Umbilical cord (tissue), 2 donors: Measurements from ENCODE around the gene GZMH. TPM values are rescaled to one million over a fixed set of nuclear protein-coding genes. Genes with fewer than 3 reads are reported as not detected.
"Not testable (repeated sequence)": the region's sequence is repeated elsewhere in the genome, so short reads cannot be mapped to it uniquely, and the experiment has no call there.

ENCODE experiments used
- DNase-seq: peaks from one replicate; pipeline ENCODE4 v3.0.0-alpha.2; 2015; ENCODE audit warnings: low spot score
- total RNA-seq: library from RNA; depleted of rRNA; stranded (reverse); fragments of >200 nt; gene quantifications from one replicate; pipeline ENCODE4 v1.2.3, GENCODE V29; 2014; ENCODE audit warnings: low replicate concordance; ENCODE audit not compliant: insufficient read depth

The GZMH gene
- total RNA-seq, 1 donor from 2014 or later: not detected

DNA sequence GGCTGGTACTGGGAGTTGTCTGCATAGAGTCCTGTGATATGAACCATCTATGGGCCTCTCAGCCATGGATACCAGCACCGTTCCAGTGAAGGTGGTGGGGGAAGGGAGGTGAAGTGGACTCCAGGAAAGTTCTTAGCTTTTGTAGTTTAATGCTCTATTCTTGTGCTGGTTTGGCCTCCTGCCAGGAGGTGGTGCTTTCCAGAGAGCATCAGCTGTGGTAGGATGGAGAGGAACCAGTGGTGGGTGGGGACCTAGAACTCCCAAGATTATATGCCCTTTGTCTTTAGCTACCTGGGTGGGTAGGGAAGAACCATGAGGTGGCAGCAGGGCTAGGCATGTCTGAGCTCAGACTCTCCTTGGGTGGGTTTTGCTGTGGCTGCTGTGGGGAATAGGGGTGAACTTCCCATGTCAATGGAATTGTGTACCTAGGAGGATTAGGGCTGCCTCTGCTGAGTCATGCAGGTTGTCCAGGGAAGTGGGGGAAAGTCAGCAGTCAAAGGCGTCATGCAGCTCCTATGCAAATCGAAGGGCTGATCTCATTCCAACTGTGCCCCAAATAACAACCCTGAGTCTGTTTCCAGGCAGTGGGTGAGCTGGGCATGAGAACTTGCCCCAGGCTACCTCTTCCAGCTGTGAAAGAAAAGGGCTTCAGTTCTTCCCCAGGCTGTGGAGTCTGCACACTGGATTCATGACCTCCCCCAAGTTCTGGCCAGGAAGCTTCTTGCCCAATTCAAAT is 14.2 kb downstream of the GZMH start:
- no peak for DNase-seq

DNA sequence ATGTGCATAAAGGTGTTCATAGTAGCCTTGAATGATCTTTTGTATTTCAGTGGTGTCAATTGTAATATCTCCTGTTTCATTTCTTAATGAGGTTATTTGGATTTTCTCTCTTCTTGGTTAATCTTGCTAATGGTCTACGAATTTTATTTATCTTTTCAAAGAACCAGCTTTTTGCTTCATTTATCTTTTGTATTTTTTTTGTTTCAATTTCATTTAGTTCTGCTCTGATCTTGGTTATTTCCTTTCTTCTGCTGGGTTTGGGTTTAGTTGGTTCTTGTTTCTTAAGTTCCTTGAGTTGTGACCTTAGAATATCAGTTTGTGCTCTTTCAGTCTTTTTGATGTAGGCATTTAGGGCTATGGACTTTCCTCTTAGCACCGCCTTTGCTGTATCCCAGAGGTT is 18.5 kb downstream of the GZMH start:
- not testable (repeated sequence) for DNase-seq

DNA sequence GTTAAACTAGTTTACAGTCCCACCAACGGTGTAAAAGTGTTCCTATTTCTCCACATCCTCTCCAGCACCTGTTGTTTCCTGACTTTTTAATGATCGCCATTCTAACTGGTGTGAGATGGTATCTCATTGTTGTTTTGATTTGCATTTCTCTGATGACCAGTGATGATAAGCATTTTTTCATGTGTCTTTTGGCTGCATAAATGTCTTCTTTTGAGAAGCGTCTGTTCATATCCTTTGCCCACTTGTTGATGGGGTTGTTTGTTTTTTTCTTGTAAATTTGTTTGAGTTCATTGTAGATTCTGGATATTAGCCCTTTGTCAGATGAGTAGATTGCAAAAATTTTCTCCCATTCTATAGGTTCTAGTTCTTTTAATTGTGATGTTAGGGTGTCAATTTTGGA is 25.1 kb downstream of the GZMH start:
- not testable (repeated sequence) for DNase-seq

DNA sequence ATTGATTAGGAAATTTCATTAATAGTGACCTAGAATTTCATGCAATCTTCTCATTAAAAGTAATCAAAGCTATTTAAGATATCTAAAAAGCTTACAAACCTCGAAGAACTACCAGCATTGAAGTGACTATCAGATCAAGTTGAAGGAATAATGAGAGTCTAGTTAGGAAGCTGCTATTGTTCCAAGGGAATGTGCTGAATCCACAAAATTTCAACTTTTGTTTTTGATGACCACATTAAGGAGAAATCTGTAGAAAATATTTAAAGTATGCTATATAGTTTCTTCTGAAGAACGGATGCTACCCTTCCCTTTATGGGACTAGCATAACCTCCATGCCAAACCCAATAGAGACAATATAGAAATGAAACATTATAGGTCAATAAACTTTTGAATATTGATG is 30.9 kb downstream of the GZMH start:
- DNase-seq: no peak

DNA sequence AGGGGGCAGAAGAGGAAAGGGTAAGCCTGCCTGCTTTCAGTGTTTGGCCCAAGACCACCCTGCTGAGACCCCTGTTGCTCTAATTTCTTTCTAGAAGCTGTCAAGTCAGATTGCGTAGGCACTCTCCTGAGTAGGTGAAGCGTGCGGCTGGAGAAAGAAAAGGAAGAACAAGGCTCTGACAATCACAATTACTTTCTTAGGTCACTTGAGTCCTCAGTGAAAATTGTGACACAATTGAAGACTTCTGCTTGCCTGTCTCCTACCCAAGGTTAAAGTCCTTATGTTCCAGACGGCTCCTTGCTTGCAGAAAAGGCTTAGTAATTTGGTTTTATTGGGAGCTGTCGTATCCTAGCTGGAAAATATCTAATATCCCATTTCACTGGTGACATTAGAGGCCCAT is 32.7 kb downstream of the GZMH start:
- DNase-seq: no peak

DNA sequence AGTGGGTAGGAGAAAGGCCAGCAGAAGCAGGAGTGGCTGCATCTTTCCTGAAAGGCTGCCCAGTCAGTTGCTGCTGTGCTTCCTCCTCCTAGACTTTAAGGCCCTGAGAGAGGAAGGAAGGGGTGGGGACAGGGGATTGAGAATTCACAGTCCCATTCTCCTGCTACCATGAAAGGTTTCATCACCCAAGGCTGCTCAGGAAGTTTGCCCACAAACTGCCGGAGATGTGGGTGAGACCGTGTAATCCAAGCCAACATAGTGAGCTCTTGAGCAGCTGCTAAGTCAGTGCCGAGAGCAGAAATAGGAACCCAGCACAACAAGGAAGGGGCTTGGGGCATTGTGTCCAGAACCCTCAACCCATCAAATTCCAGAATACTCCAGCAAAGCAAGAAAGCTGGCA is 33.3 kb downstream of the GZMH start, which contains the start of gene CTSG:
Gene CTSG, minus strand, starts transcription at position 69 of the 400 bp plus-strand sequence. Its CDS starts 27 bp downstream, at position 42.
- DNase-seq: no peak

DNA sequence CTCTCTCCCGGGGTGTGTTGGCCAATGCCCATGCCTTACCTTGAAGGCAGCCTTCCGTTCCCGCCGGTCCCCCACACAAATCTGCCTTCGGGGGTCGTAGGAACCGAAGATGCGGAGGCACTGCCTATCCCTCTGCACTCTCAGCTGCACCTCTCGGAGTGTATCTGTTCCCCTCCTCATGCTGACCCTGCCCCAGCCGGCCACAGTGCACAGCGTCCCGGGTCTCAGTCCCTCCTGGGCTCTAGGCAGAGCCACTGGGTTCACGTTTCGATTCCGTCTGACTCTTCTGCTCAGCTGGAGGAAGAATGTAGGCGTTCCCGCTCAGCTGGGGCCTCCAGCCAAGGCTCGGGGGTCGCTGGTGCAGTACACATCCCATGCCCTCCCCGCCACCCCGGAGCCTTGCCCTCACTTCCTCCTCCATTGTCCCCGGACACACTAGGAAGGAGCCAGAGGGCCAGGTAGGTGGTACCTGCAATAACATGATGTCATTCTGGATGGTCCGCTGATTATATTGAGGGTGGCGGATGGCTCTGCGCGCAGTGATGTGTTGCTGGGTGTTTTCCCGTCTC is 35.2 kb downstream of the GZMH start:
- DNase-seq: no peak

DNA sequence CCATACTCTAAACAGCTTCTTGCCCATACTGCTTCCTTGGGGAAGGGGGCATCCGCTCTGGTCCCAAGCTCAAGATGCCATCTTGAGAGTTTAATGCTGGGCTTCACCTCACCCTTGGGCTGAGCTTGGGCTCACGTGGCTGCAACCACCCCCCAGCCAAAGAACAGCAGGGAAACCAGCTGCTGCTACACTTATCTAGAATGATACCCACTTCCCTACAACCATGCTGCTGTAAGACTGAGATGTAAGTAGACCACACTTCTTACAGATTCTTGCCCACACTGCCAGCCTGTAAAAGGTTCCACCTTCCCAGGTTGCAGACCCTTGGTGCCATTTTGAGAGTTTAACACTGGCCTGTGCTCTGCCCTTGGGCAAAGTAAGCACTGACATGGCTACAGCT is 43.2 kb downstream of the GZMH start:
- DNase-seq: no peak

DNA sequence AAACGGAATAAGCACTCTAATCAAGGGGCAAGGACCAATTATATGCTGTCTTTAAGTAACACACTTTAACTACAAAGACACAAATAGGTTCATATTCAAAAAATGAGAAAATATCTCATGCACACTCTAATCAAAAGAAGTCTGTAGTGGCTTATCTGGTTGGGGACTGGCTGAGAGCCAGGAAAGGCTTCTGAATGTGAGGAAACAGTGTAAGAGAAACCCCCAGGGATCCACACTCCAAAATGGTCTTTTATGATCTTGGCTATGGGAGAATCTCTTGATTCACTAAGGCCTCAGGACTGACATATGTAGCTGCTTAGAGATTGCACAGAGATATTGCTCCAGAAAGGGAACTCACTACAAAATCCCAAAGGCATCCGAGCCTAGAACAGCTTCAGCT is 43.7 kb downstream of the GZMH start:
- no peak for DNase-seq

DNA sequence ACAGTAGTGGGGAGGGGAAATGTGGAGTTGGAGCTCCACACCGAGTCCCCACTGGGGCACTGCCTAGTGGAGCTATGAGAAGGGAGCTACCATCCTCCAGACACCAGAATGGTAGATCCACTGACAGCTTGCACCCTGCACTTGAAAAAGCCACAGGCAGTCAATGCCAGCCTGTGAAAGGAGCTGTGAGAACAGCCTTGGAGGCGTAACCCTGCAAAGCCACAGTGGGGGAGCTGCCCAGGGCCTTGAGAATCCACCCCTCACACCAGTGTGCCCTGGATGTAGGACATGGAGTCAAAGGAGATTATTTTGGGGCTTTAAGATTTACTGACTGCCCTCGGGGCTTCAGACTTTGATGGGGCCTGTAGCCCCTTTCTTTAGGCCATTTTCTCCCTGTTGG is 46.0 kb downstream of the GZMH start:
- no peak for DNase-seq

DNA sequence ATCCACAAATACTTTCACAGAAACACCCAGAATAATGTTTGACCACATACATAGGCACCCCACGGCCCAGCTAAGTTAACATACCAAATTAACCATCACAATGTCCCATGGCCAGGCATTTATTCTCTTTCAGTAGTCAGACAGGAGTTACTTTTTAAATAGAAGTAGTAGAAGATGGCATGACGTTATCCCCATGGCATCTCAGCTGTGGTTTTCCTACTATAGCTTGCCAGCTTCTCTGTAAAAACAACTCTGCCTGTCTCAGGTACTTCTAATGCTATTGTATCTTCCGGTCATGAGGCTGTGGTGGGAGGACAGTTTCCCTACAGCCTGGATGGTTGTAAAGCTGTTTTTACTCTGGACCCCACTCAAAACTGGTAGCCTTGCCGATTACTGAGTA is 52.7 kb downstream of the GZMH start:
- no peak for DNase-seq

Other genes with a start within 250 kb of the GZMH start
- 40.0 TPM for gene NFATC4, start 241.5 kb downstream of the GZMH start, total RNA-seq
- gene NYNRIN, start 210.7 kb downstream of the GZMH start, total RNA-seq: 30.8 TPM
- 4.1 TPM for gene CBLN3, start 180.0 kb downstream of the GZMH start, total RNA-seq
- gene KHNYN, start 179.7 kb downstream of the GZMH start, total RNA-seq: 80.2 TPM
- 11.1 TPM for gene SDR39U1, start 166.9 kb downstream of the GZMH start, total RNA-seq
- not detected for gene CMA1, start 101.4 kb downstream of the GZMH start, total RNA-seq
- 9.4 TPM for gene CTSG, start 33.4 kb downstream of the GZMH start, total RNA-seq
- 0.96 TPM for gene GZMB, start 24.5 kb upstream of the GZMH start, total RNA-seq